ENCODE measurements around the gene GRM4.

DNA sequence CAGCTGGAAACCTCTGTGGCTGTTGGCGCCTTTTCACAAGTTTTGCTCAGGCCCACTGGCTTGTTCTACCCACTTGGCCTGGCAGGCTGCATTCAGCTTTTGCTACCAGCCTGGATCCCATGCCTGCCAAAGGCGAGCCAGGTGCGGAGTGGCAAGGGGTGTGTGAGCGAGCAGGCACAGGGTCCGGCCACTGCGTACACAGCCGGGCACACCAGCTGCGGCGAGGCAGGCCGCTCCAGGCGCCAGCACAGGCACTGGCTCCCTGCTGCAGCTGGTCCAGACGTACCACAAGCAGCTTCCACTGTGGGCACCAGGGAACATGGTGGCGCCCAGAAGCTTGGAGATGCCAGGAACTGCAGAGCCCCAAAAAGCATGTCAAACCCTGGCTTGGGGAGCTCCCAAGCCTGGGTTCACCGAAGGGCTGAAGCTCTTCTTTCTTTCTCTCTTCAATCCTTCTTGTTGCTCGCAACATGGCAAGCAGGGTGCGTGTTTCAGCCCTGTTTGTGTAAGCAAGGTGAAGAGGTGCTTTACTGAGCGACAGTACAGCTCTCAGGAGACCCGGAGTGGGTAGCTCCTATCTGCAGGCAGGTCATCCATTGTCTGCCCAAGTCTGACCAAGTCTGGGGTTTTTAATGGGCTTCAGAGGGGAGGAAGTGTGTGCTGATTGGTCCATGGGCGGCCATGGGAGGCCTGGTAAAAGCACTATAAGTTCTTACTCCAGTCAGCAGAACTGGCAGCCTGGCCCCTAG is 32.6 kb upstream of the GRM4 start:
- TF ChIP-seq, protein P1, sequence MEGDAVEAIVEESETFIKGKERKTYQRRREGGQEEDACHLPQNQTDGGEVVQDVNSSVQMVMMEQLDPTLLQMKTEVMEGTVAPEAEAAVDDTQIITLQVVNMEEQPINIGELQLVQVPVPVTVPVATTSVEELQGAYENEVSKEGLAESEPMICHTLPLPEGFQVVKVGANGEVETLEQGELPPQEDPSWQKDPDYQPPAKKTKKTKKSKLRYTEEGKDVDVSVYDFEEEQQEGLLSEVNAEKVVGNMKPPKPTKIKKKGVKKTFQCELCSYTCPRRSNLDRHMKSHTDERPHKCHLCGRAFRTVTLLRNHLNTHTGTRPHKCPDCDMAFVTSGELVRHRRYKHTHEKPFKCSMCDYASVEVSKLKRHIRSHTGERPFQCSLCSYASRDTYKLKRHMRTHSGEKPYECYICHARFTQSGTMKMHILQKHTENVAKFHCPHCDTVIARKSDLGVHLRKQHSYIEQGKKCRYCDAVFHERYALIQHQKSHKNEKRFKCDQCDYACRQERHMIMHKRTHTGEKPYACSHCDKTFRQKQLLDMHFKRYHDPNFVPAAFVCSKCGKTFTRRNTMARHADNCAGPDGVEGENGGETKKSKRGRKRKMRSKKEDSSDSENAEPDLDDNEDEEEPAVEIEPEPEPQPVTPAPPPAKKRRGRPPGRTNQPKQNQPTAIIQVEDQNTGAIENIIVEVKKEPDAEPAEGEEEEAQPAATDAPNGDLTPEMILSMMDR (IDR thresholded peaks at IDR 0.05; ENCODE audit: low read length): no peak
- no peak for TF ChIP-seq EZH2phosphoT487 (IDR thresholded peaks at IDR 0.05; ENCODE audit: low read length)
